Cardiac atrium fibroblast (primary cell): ENCODE results near the gene TUBA8. TPM values are rescaled to one million over a fixed set of nuclear protein-coding genes. Genes with fewer than 3 reads are reported as not detected.

Source experiments
- total RNA-seq: library from RNA; depleted of rRNA; stranded (reverse); fragments of >200 nt; gene quantifications from 2 replicates; pipeline ENCODE4 v1.2.3, GENCODE V29; 2015

TUBA8 gene
- 0.72 and 0.97 TPM in 2 replicates for total RNA-seq

DNA sequence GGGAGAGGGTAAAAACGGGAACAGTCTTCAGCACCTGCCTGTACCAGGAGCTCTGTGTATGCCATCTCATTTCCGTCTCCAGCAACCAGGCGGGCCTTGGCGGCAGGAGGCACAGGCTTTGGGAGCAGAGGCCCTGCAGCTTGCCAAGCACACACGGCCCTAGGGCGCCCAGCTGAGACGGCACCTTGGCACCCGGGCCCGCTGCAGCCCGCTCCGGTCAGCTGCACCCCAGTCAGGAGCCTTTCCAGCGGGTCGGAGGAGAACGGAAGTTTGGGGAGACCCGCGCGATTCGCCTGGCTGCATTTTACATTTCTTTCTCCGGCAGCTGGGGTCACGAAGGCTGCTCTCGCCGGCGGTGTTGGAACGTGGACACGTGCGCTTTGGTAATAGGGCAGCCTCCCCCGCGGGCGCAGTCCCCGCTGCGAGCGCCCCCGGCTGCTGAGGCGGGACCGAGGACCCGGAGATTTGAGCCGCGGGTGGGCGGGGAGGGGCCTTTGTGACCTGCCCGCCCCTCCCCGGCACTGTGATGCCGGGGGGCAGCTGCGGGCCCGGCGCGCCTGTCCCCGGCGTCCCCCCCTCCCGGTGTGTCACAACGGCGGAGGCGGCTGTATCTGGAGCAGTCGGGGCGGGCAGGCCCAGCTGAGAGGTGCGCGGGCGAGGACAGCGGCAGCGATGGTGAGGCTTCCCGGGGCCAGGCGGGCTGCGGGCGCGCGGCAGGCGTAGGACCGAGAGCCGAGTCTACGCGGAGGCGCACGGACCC is at the start of gene TUBA8:
Gene TUBA8, plus strand, starts transcription at position 616 of the 760 bp plus-strand sequence. Its CDS starts 57 bp downstream, at position 673.

DNA sequence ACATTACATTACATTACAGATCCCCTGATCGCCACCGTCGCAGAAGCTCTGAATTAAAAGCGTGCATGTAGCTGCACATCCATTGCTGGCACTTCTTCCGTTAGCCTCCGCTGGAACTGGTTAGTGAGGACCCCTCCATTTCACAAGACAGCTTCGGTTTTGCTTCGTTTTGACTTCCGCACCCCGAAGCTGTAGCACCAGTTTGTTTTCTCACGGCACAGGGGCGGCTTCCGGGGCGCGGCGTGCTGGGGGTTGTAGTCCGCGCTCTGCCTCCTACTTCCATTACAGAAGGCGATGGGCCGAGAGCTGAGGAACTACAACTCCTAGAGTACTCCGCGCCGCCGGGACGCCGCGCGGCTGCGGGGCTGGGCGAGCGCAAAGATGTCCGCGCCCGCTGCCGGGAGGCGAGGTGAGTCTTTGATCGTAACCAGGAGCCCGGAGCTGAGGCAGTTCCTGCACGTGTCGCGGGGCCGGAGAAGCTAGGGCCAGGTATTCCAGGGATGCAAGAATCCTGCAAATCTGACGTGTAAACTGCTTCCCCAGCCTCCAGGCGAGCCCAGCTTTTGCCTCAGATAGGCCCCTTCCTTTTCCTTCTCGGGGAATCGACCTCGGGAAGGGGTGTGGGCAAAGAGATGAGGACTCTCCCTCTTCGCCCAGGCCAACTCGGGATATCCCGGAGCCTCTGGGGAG is 32.8 kb upstream of the TUBA8 start, which contains the start of gene PEX26:
Gene PEX26, plus strand, starts transcription at position 352 of the 690 bp plus-strand sequence. CDS start 387 bp downstream, outside the sequence.

Other genes starting within 250 kb of the TUBA8 start
- gene MICAL3, start 86.2 kb upstream of the TUBA8 start, total RNA-seq, result 8.4 and 10.3 TPM in 2 replicates
- gene PEX26, start 32.8 kb upstream of the TUBA8 start, total RNA-seq, result 7.2 and 20.6 TPM in 2 replicates
- 2.5 and 5.3 TPM in 2 replicates for gene USP18, start 39.4 kb downstream of the TUBA8 start, total RNA-seq